Stomach smooth muscle (tissue), 2 donors: ENCODE data around the gene NEMP2.
A peak's percentile ranks its signal among the peaks of the same experiment; 100 is the strongest.

ENCODE experiments used
- H3K27ac ChIP-seq: one replicate; pipeline ENCODE4 v1.7.0; 2013; ENCODE audit warnings: mild to moderate bottlenecking, low read length, inconsistent platforms
- H3K27me3 ChIP-seq, 2 donors: one replicate each; pipeline ENCODE4 v1.7.0; 2013; ENCODE audit warnings: low read length in 2 of 2; ENCODE audit not compliant: insufficient read depth in 2 of 2, control insufficient read depth in 1 of 2
- H3K36me3 ChIP-seq, 2 donors: one replicate each; pipeline ENCODE4 v1.7.0; 2013; ENCODE audit warnings: low read length in 2 of 2; ENCODE audit not compliant: control insufficient read depth in 2 of 2, insufficient read depth in 2 of 2
- H3K4me1 ChIP-seq: one replicate; pipeline ENCODE4 v1.7.0; 2013; ENCODE audit warnings: low read length; ENCODE audit not compliant: control insufficient read depth, insufficient read depth
- H3K4me3 ChIP-seq, 2 donors: one replicate each; pipeline ENCODE4 v1.7.0; 2013; ENCODE audit warnings: low read length in 2 of 2
- H3K9ac ChIP-seq, 2 donors: one replicate each; pipeline ENCODE4 v1.7.0; 2013; ENCODE audit warnings: low read length in 2 of 2, mild to moderate bottlenecking in 1 of 2
- H3K9me3 ChIP-seq, 2 donors: one replicate each; pipeline ENCODE4 v1.7.0; 2013; ENCODE audit warnings: low read length in 2 of 2; ENCODE audit not compliant: control insufficient read depth in 2 of 2
- donor health status: healthy.
- donor health status: Pancreatic carcinoma.

NEMP2 gene

DNA sequence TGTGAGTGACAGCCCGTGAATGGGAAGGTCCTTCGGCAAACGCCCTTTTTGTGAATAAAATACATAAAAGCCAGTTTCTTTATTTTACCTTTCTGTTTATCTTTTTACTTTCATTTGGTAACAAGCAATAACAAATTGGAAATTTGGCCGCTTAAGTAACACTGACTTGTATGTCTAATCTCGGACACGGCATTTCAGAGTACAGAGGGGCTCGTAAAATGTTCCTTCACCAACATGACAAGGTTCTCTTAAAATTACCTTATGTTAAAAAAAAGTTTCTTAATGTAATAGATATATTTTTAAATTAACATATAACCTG is 558 bp upstream of the NEMP2 start:
- Histone ChIP-seq H3K4me1 (peaks cover 7% of the 10 kb centered on the region), H3K9ac (peak overlapping the region; percentile 93 to 97), H3K9me3 (peaks cover 0 to 7% of the 10 kb centered on the region in 2 donors), H3K36me3 (no peaks in the 10 kb centered on the region), H3K27ac (peak overlapping the region; percentile 90), H3K4me3 (peak overlapping the region; percentile 89 to 91), H3K27me3 (no peaks in the 10 kb centered on the region)

DNA sequence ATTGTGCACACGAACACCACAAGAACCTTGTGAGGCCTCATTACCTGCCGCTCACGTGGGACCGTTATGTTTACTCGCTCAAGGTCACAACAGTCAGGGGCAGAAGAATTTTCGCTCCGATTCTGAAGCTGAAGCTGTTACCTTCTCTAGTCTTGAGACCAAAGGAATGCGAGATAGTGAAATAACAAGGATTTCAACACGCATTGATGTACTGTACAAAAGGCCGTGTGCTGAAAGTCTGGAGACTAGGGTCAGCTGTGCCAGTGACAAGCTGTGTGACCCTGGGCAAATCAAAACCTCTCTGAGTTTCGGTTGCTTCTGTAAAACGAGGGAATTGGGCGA is 583 bp downstream of the NEMP2 start:
- Histone ChIP-seq H3K27me3 (no peaks in the 10 kb centered on the region), H3K9ac (peak overlapping the region; percentile 93 to 97), H3K9me3 (peaks cover 0 to 4% of the 10 kb centered on the region in 2 donors), H3K36me3 (no peaks in the 10 kb centered on the region), H3K27ac (peak overlapping the region; percentile 90), H3K4me1 (peaks cover 7% of the 10 kb centered on the region), H3K4me3 (peak overlapping the region; percentile 89 to 91)

DNA sequence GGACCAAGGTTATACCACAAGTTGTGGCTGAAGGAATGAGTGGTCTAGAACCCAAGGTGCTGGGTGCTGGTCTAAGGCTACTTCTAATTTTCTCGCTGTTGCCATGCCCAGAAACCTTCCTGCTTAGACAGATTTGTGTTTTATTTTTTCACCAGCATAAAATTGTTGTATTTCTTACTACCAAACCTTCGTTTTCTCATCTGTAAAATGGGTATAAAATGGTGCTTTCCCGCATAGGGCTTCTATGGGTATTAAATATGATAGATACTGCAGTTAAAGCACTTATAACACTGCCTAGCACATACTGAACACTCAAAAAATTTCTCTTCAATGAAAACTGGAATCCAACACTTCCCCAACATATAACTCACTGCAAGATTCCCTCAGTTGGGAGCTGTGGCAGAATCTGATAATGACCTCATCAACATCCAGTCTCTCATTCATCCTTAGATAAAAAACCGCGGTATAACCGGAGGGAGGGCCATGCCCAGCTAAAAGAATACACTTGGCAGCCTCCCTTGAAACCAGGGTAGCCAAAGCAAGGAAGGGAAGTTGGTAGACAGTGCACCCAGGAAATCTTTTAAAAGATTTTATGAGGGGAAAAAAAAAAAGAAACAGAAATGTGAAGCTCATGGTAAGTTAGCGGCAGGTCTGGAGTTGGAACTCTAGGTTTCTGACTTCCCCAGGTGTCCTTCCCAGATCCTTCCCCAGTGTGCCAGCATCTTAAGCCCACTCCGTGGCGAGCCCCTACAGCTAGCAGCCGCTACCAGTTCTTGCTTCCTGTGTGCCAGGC is 1.2 kb downstream of the NEMP2 start:
- Histone ChIP-seq H3K27ac (peak overlapping the region; percentile 90), H3K9me3 (peaks cover 0 to under 1% of the 10 kb centered on the region in 2 donors), H3K36me3 (no peaks in the 10 kb centered on the region), H3K4me1 (peaks cover 7% of the 10 kb centered on the region), H3K4me3 (peak overlapping the region; percentile 89 to 91), H3K27me3 (no peaks in the 10 kb centered on the region), H3K9ac (peak overlapping the region; percentile 93 to 97)

DNA sequence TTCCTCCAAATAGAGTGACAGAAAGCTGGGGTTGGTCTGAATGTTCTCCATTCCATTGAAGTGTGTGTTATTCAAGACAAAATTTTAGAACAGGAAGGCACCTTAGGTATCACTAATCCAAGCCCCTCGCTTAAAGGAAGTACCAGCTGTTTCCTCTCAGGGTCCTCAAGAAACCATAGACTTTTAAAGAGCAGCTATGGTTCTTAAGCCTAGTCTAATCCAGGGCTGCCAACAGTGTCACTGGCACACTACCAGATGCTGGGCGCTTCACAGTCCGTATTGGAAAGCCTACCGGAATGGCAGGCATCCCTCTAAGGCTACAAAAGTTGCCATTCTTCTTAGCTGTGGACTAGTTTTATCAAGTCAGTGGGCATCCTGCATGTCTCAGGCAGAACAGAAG is 1.9 kb downstream of the NEMP2 start:
- no peak overlapping the region for H3K4me3 ChIP-seq
- H3K36me3 ChIP-seq: no peaks in the 10 kb centered on the region
- no peak overlapping the region for H3K27ac ChIP-seq
- no peak overlapping the region for H3K9ac ChIP-seq
- H3K4me1 ChIP-seq: peaks cover 7% of the 10 kb centered on the region
- H3K27me3 ChIP-seq: no peaks in the 10 kb centered on the region
- no peaks in the 10 kb centered on the region for H3K9me3 ChIP-seq

DNA sequence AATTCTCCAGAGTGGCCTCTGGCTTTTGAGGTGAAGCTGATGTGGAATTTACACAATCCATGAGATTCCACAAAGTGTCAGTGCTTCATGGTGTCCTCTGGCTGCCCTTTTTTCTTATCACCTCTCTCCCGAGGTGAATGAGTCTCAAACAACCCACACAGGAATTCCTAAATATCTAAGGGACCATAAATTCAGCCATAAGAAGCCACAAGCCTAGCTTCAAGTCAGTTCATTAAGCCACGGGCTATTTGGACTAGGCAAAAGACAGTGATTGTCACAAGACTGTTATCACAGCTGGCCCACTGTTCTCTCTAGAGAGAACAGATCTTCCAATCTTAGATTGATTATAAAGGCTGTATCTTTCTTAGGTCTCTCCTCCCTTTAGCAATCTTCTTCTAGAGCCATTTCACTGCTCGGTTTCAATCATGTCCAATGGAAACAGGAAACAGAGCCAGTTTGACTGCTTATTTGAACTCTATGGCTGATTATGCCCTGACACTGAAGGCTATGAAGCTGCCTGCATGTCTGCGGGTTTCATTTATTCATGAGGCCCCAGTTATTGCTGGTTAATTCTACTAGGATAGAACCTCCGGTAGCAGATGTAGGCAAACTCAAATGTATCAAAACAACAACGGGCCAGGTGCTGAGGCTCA is 4.1 kb downstream of the NEMP2 start:
- Histone ChIP-seq H3K27me3 (no peaks in the 10 kb centered on the region), H3K36me3 (no peaks in the 10 kb centered on the region), H3K9me3 (no peaks in the 10 kb centered on the region), H3K4me3 (no peak overlapping the region), H3K27ac (no peak overlapping the region), H3K9ac (no peak overlapping the region), H3K4me1 (peaks cover 7% of the 10 kb centered on the region)

DNA sequence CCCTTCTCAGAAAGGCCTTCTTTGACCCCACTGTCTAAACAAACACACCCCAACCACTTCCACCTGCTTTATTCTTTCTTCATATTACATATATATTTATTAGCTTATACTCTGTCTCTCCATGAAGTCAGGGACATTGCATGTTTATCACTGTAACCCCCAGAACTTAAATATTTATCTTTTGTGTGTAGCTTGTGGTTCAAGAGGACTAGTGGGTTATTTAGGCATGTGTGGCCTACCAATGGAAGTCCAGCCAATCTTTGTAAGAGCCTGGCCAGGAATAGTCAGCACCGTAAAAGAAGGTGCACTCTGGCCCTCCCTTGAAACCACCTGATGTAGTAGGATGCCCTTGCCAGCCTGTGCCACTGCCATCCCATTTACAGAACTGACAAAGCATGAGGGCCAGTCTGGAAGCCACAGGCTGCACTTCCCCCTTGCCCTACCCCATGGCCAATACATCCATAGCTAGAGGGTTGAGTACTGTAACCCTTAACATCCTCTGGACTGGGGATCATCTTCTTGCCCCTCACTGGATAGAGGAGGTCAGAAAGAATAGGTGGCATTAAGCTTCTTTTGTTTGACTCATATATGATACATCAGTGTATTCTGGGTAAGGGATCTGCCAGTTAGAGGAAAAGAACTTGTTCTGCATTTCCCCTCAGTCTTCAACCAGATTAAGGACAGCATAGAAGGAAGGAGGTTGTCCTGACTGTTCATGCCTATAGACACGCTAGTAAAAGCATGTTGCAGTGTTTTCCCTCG is 4.9 kb downstream of the NEMP2 start:
- H3K4me1 ChIP-seq: peaks cover 7% of the 10 kb centered on the region
- H3K9me3 ChIP-seq: no peaks in the 10 kb centered on the region
- no peaks in the 10 kb centered on the region for H3K27me3 ChIP-seq
- H3K9ac ChIP-seq: no peak overlapping the region
- no peaks in the 10 kb centered on the region for H3K36me3 ChIP-seq
- no peak overlapping the region for H3K4me3 ChIP-seq
- no peak overlapping the region for H3K27ac ChIP-seq

DNA sequence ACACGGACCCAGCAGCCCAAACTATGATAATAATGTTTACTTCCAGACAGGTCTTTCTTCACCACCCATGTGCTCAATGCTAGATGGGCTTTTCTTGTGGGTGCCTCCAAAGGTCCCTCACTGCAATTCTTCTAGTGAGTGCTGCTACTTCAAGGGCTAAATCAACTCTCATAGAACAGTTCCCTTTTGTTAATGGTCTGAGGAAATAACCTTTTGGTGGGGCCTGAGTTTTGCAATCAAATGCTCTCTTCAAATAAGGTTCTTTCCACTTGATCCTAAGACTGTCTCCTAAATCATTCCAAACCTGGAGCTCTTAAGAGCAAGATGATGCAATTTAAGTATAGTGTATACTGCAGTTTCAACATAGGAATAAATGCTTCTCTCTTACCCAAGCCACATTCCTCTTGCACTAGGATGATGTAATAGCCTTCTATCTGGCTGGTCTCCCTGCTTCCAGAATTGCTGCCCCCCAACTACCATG is 6.0 kb downstream of the NEMP2 start:
- H3K4me3 ChIP-seq: no peak overlapping the region
- no peaks in the 10 kb centered on the region for H3K27me3 ChIP-seq
- no peaks in the 10 kb centered on the region for H3K36me3 ChIP-seq
- no peaks in the 10 kb centered on the region for H3K9me3 ChIP-seq
- no peak overlapping the region for H3K9ac ChIP-seq
- H3K4me1 ChIP-seq: peaks cover 3% of the 10 kb centered on the region
- H3K27ac ChIP-seq: no peak overlapping the region

DNA sequence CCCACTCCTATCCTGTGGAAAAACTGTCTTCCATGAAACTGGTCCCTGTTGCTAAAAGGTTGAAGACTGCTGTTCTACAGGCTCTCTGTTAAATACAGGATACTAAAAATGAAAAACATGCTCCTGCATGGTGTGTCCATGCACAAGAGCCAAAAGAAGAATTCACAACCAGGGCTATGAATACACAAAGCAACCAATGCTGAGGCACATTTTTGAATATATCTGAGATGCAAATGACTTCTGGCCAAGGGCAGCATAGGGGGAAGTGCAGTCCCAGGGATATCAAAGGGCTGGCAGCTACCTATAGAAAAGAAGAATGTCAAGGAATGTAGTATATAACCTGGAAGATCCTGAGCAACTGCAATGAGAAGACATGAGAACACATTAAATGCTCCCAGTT is 6.6 kb downstream of the NEMP2 start:
- Histone ChIP-seq H3K27ac (no peak overlapping the region), H3K9me3 (no peaks in the 10 kb centered on the region), H3K9ac (no peak overlapping the region), H3K4me1 (no peaks in the 10 kb centered on the region), H3K27me3 (no peaks in the 10 kb centered on the region), H3K4me3 (no peak overlapping the region), H3K36me3 (no peaks in the 10 kb centered on the region)

DNA sequence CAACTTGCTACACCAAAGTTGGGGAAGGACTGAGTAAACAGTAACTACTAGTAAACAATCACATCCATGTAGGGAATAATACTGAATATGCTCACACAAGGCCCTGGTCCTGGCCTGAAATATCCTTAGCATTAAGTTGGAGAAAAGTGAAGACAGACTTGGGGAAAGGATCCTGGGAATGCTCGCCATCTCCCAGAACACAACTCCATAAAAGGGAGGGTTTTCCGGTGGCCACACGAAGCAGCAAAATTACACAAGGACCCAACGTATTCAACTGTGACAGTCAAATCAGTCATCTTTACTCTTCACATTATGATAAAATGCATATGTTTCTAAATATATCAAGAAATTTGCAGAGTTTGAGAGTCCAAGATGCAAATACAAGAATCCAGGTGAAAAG is 7.3 kb downstream of the NEMP2 start:
- H3K27me3 ChIP-seq: no peaks in the 10 kb centered on the region
- no peak overlapping the region for H3K9ac ChIP-seq
- no peak overlapping the region for H3K27ac ChIP-seq
- no peaks in the 10 kb centered on the region for H3K4me1 ChIP-seq
- no peak overlapping the region for H3K4me3 ChIP-seq
- no peaks in the 10 kb centered on the region for H3K9me3 ChIP-seq
- H3K36me3 ChIP-seq: no peaks in the 10 kb centered on the region

DNA sequence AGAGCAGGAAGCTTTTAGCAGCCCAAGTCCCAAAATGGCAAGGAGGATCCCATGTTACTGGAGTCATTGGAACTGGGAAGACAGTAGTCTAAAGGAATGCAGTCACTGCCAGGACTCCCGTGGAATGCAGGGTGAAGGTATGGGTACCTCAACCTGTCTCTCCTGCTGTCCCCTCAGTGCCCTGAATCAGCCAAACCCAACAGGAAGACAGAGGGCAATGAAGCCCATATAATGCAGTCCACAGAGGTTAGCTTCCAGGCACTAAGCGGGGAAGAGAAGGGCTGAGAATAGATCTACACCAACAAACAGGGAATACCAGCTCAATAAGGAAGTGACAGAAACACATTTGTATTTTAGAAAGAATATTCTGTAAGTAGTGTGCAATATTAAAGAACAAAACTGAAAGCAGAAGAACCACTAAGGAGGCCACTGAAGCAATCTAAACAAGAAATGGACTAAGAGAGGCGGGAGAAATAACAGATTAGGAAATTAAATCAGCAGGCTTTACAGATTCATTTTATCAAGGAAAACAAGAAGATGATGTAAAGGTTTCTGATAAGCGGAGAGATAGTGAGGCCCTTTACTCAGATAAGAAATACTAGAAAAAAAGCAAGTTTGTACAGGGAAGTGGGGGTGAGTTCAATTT is 8.3 kb downstream of the NEMP2 start:
- no peaks in the 10 kb centered on the region for H3K4me1 ChIP-seq
- H3K4me3 ChIP-seq: no peak overlapping the region
- H3K9ac ChIP-seq: no peak overlapping the region
- H3K9me3 ChIP-seq: no peaks in the 10 kb centered on the region
- H3K27ac ChIP-seq: no peak overlapping the region
- no peaks in the 10 kb centered on the region for H3K27me3 ChIP-seq
- H3K36me3 ChIP-seq: no peaks in the 10 kb centered on the region
